Left lung (tissue), 10 donors: Measurements from ENCODE around the gene RBM4B. TPM values are rescaled to one million over a fixed set of nuclear protein-coding genes. Genes with fewer than 3 reads are reported as not detected.

Experiments
- ATAC-seq: fragments of 200-7000 bp; cut with Tn5 transposase; one replicate; pipeline ENCODE4 v1.9.1; 2020; ENCODE audit warnings: moderate library complexity
- DNase-seq, 4 donors: peaks; one replicate each; pipeline ENCODE4 v3.0.0-alpha.2; 2013 to 2020
- H3K27ac ChIP-seq, 2 donors: fragments of 200-600 bp; sonication (generic) in 1 of 2; one replicate each; pipeline versions ENCODE4 v1.5.0 to v1.8.0; 2020 to 2021
- H3K27me3 ChIP-seq, 2 donors: fragments of 200-600 bp; sonication (generic) in 1 of 2; one replicate each; pipeline versions ENCODE4 v1.5.0 to v1.8.0; 2020 to 2021
- H3K36me3 ChIP-seq, 2 donors: fragments of 200-600 bp; sonication (generic) in 1 of 2; one replicate each; pipeline versions ENCODE4 v1.5.0 to v1.8.0; 2020 to 2021
- H3K4me1 ChIP-seq, 2 donors: fragments of 200-600 bp; one replicate each; pipeline ENCODE4 v1.8.0; 2021
- H3K4me3 ChIP-seq, 2 donors: fragments of 200-600 bp; sonication (generic) in 1 of 2; one replicate each; pipeline versions ENCODE4 v1.5.0 to v1.8.0; 2020 to 2021; ENCODE audit warnings: mild to moderate bottlenecking in 1 of 2
- H3K9me3 ChIP-seq, 2 donors: fragments of 200-600 bp; sonication (generic) in 1 of 2; one replicate each; pipeline versions ENCODE4 v1.5.0 to v1.8.0; 2020 to 2021
- intact Hi-C, 2 donors: fragments of 100-400 bp; cut with DNase I; formaldehyde crosslinking; loops; one replicate each; pipeline versions ENCODE4 v1.11.2 to v1.14.2; 2022
- polyA plus RNA-seq, 6 donors: library from polyadenylated mRNA; unstranded; fragments of 120-200 nt; gene quantifications; one replicate each; pipeline ENCODE4 v1.2.1, GENCODE V29; 2013; ENCODE audit not compliant: insufficient read length in 6 of 6
- total RNA-seq, 2 donors: library from RNA; stranded (reverse); fragmentation: NEBNext Ultra II Directional; extraction: Animal tissue kit (Norgen Biotek cat#: 25700); gene quantifications; one replicate each; pipeline ENCODE4 v1.2.1, GENCODE V29; 2021
- TF ChIP-seq, protein P1 (sequence below), 2 donors: fragments of 200-600 bp; sonication (generic) in 1 of 2; IDR thresholded peaks; one replicate each; pipeline versions ENCODE4 v1.5.0 to v1.8.0; 2021; ENCODE audit warnings: antibody characterized with exemption in 2 of 2
- donor health status: DM: no; HTN: yes; CAD: no.
- donor health status: DM: no; HTN: no; CAD: no.

Gene RBM4B
- total and polyA plus RNA-seq, 8 donors = 15.8 to 78.9 (median 71.0) TPM

DNA sequence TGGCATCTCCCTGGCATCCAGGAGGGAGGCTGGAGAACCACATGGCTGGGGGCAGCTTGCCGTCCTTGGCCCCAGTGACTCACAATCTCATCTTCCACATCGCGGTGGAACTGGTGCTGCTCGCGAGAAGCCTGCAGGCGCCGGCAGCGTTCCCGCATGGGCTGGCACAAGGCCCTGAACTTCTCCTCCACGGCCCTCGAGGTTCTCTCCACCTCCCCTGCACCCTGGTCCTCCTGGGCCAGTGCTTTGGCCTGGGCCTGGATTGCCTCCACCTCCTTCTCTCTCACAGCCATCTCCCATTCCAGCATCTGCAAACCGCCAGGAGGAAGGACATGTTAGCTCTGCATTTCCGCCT is 16.3 kb upstream of the RBM4B start:
- intact Hi-C loops = loop anchor here in 1 of 2 donors (5.0 kb wide), 1 partner anchor 138 kb away; no protein-coding TSS in a partner anchor
- DNase-seq (no peak), ATAC-seq (no peak)

DNA sequence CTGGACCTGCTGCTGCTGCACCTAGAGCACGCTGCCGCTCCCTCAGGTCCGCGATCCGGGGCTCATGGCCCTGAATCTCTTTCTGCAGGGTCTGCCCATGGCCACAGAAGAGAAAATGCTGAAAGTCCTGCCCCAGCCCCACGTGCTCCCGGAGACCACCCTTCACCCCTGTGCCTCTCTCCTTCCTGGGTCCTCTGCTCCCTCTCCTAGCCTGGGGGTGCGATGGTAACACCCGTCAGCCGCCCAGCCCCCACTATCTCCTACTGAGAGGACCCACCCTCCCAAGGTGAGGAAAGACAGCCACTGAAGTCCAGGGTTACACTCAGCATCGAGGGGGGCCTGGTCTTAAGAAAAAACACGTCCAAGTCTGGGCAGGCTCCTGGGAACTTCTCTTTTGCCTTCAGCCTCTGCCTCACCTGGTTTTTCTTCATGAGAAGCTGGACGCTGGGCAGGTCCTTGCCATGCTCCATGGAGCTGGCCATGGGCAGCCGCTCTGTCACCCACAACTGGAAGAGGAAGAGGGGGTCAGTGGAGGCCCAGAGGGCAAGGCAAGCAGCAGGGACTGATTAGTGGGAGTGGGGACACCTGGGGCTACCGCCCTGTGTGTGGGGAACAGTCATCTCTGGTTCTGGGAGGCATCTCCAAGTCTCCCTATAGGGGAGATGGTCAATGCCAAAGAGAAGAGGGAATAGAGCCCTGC is 15.8 kb upstream of the RBM4B start:
- DNase-seq (no peak), ATAC-seq (no peak)
- Histone ChIP-seq H3K4me1 (peaks cover 0 to 3% of the 10 kb centered on the region in 2 donors), H3K27ac (no peak overlapping the region), H3K9me3 (no peaks in the 10 kb centered on the region), H3K4me3 (no peak overlapping the region), H3K27me3 (no peaks in the 10 kb centered on the region), H3K36me3 (no peaks in the 10 kb centered on the region)
- intact Hi-C loops = loop anchor here in 1 of 2 donors (5.0 kb wide), 1 partner anchor 139 kb away; no protein-coding TSS in a partner anchor
- TF ChIP-seq, protein P1, sequence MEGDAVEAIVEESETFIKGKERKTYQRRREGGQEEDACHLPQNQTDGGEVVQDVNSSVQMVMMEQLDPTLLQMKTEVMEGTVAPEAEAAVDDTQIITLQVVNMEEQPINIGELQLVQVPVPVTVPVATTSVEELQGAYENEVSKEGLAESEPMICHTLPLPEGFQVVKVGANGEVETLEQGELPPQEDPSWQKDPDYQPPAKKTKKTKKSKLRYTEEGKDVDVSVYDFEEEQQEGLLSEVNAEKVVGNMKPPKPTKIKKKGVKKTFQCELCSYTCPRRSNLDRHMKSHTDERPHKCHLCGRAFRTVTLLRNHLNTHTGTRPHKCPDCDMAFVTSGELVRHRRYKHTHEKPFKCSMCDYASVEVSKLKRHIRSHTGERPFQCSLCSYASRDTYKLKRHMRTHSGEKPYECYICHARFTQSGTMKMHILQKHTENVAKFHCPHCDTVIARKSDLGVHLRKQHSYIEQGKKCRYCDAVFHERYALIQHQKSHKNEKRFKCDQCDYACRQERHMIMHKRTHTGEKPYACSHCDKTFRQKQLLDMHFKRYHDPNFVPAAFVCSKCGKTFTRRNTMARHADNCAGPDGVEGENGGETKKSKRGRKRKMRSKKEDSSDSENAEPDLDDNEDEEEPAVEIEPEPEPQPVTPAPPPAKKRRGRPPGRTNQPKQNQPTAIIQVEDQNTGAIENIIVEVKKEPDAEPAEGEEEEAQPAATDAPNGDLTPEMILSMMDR (IDR thresholded peaks at IDR 0.05) = no peak

More for the DNA sequence above, 16.3 kb upstream of the RBM4B start:
- Histone ChIP-seq H3K27me3 (no peaks in the 10 kb centered on the region), H3K9me3 (no peaks in the 10 kb centered on the region), H3K36me3 (no peaks in the 10 kb centered on the region), H3K4me3 (no peak overlapping the region), H3K27ac (no peak overlapping the region), H3K4me1 (peaks cover 0 to 3% of the 10 kb centered on the region in 2 donors)
- TF ChIP-seq, protein P1 (IDR thresholded peaks at IDR 0.05) = no peak

DNA sequence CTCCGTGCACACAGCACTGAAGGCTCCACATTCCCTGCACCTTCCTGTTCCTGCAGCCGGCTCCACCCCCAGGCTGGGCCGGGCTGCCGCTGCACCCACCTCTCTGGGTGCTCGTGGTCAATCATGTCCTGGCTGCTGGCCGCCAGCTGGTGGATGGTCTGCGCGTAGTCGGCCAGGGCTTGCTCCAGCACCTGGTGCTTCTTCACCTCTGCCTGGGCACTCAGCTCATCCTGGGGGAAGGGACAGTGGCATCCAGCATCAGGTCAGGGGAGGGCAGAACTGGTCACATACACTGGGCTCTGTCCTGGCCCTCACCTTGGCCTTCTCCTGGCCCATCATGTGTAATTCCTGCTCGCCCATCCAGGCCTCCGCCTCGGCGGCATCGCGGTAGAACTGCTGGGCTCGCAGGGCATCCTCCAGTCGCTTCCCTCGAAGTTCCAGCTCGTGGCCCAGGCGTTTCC is 15.2 kb upstream of the RBM4B start:
- Histone ChIP-seq H3K9me3 (no peaks in the 10 kb centered on the region), H3K4me3 (no peak overlapping the region), H3K27ac (no peak overlapping the region), H3K4me1 (peaks cover 0 to 3% of the 10 kb centered on the region in 2 donors), H3K27me3 (no peaks in the 10 kb centered on the region), H3K36me3 (no peaks in the 10 kb centered on the region)
- ATAC-seq = no peak
- intact Hi-C loops = loop anchor here in 1 of 2 donors (5.0 kb wide), 1 partner anchor 139 kb away; no protein-coding TSS in a partner anchor
- no peak for DNase-seq
- TF ChIP-seq, protein P1 (IDR thresholded peaks at IDR 0.05) = no peak

DNA sequence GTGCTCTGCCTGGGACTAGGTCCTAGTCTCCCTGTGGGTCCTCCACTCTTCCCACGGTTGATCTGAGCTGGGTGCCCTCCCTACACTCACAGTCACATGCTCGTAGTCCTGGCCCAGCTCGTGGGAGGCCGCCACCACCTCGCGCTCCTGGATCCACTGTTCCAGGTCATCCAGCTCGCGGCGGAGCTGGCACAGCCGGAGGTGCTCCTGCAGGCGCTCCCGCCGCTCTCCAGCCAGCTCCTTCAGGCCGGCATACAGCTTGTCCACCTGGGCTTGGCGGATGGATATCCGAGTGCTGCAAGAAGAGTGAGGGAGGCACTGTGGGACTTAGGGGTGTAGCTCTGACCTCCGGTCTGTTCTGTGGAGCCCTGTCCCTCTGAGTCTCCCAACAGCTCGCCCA is 14.8 kb upstream of the RBM4B start:
- no peaks in the 10 kb centered on the region for H3K27me3 ChIP-seq
- DNase-seq (no peak), ATAC-seq (no peak)
- intact Hi-C loops = loop anchor here in 1 of 2 donors (5.0 kb wide), 1 partner anchor 140 kb away; no protein-coding TSS in a partner anchor
- H3K4me1 ChIP-seq = peaks cover 0 to 3% of the 10 kb centered on the region in 2 donors
- TF ChIP-seq, protein P1 (IDR thresholded peaks at IDR 0.05) = no peak
- no peak overlapping the region for H3K27ac ChIP-seq
- H3K36me3 ChIP-seq = no peaks in the 10 kb centered on the region
- H3K4me3 ChIP-seq = no peak overlapping the region
- no peaks in the 10 kb centered on the region for H3K9me3 ChIP-seq

DNA sequence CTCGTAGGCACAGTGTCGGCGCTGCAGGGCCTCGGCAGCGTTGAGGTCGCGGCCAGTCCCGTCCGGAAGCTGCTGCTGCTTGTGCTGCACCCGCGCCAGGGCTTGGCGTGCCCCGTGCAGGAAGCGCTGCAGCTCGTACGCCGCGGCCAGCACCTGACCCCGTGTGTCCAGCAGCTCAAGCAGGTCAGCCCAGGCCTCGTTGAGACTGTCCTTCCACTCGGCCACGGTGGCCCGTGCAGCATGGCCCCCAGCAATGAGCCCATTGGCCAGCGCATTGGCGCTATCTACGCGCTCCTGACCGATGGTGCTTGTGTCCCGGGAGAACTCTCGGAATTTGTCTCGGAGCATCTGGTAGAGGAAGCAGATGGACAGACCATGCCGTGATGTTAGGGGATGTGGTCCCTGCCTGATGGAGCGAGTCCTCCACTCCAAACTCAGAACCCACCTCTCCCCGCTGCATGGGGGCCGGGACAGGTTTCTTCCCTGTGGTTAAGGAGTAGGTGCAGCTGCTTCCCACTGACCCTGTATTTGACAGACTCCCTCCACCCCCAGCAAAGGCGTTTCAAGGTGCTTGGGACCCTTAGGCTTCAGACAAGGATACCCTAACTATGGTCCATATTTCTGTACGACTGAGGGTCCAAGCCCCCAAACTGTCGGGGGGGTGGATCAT is 13.8 kb upstream of the RBM4B start:
- DNase-seq (peak in 1 of 4 donors; percentile 76), ATAC-seq (no peak)
- no peaks in the 10 kb centered on the region for H3K36me3 ChIP-seq
- H3K4me3 ChIP-seq = no peak overlapping the region
- intact Hi-C loops = loop anchor here in 1 of 2 donors (5.0 kb wide), 1 partner anchor 141 kb away; no protein-coding TSS in a partner anchor
- H3K27me3 ChIP-seq = no peaks in the 10 kb centered on the region
- TF ChIP-seq, protein P1 (IDR thresholded peaks at IDR 0.05) = no peak
- H3K4me1 ChIP-seq = peaks cover 0 to 3% of the 10 kb centered on the region in 2 donors
- no peak overlapping the region for H3K27ac ChIP-seq
- H3K9me3 ChIP-seq = no peaks in the 10 kb centered on the region
